WERI-Rb-1 (cell line): ENCODE measurements around the gene CTDSP1.

Experiments used
- DNase-seq: peaks from one replicate; pipeline ENCODE4 v3.0.0-alpha.2; 2020
- H3K27ac ChIP-seq: fragments of 250-450 bp; sonication (Bioruptor Pico); 2 replicates; pipeline ENCODE4 v1.5.1; 2020; ENCODE audit warnings: mild to moderate bottlenecking, moderate library complexity
- H3K27me3 ChIP-seq: fragments of 250-450 bp; sonication (Bioruptor Pico); 2 replicates; pipeline ENCODE4 v1.5.1; 2021; ENCODE audit warnings: mild to moderate bottlenecking, low read depth, moderate library complexity; ENCODE audit not compliant: insufficient read depth, severe bottlenecking
- H3K36me3 ChIP-seq: fragments of 250-450 bp; sonication (Bioruptor Pico); 2 replicates; pipeline ENCODE4 v1.5.1; 2020; ENCODE audit warnings: mild to moderate bottlenecking, moderate library complexity
- H3K4me3 ChIP-seq: 2 replicates; pipeline ENCODE4 v1.5.1; 2011; ENCODE audit warnings: low read depth, mild to moderate bottlenecking, control low read depth, low read length
- H3K9me3 ChIP-seq: fragments of 250-450 bp; sonication (Bioruptor Pico); 2 replicates; pipeline ENCODE4 v1.5.1; 2021; ENCODE audit warnings: mild to moderate bottlenecking, moderate library complexity; ENCODE audit not compliant: severe bottlenecking
- TF ChIP-seq, protein P1 (sequence below): IDR thresholded peaks from 2 replicates; pipeline ENCODE4 v1.5.1; 2011; ENCODE audit warnings: low read depth, mild to moderate bottlenecking, control low read depth, inconsistent platforms, low read length

CTDSP1 gene

DNA sequence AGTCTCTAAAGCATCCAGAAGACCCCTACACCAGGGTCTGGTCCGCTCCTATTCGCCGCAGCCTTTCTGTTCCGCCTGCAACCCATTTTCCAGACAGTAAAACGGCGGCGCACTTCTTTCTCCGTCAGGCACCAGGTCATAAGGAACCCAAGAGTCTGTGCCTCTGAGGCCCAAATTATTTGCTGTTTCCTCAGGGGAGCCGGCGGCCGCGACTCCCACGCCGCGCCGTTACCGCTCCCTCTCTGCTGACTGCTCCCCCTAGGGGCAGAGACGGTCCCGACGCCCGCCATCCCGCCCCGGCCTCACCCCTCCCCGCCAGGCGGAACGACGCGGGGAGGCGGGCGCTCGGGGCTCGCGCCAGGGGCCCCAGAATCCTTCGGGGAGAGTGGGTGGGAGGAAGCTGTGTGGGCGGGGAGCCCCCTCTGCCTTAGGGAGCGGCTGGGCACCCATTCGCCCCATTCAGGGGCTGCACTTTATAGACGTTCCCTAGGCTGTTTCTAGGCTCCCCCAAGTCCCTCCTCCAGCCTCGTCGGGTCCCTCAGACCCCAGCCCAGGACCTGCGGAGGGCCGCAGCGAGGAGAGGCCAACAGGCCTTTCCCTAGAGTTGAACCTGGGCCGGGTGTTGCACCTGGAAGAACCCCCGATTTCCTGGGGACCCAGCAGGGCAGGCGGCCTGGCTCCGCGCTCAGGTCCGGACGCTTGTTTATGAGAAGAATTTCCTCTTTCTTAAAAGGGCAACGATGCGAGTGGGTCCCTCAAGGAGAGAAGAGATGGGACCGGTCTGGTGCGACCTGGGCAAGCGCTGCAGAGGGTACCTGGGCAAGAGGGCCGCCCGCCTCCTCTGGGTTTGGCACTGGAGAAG lies 3.6 kb upstream of the CTDSP1 start:
- H3K27ac ChIP-seq: peak overlapping the region; percentile 98
- TF ChIP-seq, protein P1, sequence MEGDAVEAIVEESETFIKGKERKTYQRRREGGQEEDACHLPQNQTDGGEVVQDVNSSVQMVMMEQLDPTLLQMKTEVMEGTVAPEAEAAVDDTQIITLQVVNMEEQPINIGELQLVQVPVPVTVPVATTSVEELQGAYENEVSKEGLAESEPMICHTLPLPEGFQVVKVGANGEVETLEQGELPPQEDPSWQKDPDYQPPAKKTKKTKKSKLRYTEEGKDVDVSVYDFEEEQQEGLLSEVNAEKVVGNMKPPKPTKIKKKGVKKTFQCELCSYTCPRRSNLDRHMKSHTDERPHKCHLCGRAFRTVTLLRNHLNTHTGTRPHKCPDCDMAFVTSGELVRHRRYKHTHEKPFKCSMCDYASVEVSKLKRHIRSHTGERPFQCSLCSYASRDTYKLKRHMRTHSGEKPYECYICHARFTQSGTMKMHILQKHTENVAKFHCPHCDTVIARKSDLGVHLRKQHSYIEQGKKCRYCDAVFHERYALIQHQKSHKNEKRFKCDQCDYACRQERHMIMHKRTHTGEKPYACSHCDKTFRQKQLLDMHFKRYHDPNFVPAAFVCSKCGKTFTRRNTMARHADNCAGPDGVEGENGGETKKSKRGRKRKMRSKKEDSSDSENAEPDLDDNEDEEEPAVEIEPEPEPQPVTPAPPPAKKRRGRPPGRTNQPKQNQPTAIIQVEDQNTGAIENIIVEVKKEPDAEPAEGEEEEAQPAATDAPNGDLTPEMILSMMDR: peak; percentile 72
- peak; percentile 96 for DNase-seq
- H3K4me3 ChIP-seq: peak overlapping the region; percentile 93
- no peaks in the 10 kb centered on the region for H3K27me3 ChIP-seq
- no peaks in the 10 kb centered on the region for H3K36me3 ChIP-seq
- H3K9me3 ChIP-seq: no peaks in the 10 kb centered on the region

DNA sequence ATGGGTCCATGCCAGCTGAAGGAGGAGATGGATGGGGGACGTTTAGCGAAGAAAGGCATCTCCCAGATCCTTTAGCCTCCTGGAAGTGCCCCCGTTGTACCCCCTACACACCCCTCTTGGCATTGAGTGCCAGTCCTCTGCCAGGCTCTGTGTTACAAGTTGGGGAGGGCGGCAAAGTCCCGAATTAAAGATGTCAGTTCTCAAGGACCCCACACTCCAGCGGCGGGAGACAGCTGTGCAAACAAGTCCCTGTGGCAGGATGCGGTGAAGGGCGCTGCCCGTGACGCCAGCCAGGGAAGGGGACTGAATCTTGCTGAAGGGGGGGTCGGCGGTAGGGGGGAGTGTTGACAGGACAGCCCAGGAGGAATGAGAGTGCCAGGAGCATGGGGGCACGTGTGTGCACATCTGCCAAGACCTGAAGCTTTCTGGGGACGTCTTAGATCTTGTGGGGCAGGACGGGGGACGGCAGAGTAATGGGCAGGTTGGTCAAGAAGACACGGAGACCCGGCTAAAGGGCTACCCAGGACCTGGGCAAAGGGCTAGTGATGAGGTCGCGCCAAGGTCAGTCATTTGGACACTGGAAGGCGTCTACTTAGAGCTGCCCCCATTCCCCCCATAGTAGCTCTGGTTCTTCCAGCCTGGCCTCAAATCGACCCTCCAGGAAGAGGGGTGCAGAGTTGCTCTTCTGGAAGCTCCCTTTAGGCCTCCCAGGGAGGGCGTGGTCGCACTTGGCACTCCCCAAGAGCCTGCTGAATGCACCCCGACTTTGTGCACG lies 2.8 kb upstream of the CTDSP1 start:
- Histone ChIP-seq H3K9me3 (no peaks in the 10 kb centered on the region), H3K27me3 (no peaks in the 10 kb centered on the region), H3K36me3 (peaks cover 6% of the 10 kb centered on the region), H3K27ac (peak overlapping the region; percentile 98), H3K4me3 (peak overlapping the region; percentile 93)
- DNase-seq: peak; percentile 58
- TF ChIP-seq, protein P1: no peak

DNA sequence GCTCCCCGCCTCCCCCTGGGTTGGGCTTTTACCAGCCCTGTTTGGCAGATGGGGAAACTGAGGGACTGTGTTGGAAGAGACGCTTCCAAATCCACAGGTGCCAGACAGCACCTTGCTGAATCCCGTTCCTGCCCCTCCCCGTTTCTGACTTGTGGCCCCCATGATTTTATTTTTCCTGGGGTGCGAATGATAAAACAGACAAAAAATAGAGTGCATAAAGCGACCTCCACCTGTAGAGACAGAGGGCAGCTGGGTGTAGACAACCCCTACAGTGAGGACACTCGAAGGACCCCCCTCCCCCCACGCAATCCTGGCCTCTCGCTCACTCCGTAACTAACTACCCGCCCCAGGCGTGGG lies 2.2 kb upstream of the CTDSP1 start:
- H3K4me3 ChIP-seq: peak overlapping the region; percentile 93
- TF ChIP-seq, protein P1: no peak
- peak overlapping the region; percentile 64 for H3K27ac ChIP-seq
- no peak for DNase-seq
- no peaks in the 10 kb centered on the region for H3K9me3 ChIP-seq
- H3K27me3 ChIP-seq: no peaks in the 10 kb centered on the region
- H3K36me3 ChIP-seq: peaks cover 11% of the 10 kb centered on the region

DNA sequence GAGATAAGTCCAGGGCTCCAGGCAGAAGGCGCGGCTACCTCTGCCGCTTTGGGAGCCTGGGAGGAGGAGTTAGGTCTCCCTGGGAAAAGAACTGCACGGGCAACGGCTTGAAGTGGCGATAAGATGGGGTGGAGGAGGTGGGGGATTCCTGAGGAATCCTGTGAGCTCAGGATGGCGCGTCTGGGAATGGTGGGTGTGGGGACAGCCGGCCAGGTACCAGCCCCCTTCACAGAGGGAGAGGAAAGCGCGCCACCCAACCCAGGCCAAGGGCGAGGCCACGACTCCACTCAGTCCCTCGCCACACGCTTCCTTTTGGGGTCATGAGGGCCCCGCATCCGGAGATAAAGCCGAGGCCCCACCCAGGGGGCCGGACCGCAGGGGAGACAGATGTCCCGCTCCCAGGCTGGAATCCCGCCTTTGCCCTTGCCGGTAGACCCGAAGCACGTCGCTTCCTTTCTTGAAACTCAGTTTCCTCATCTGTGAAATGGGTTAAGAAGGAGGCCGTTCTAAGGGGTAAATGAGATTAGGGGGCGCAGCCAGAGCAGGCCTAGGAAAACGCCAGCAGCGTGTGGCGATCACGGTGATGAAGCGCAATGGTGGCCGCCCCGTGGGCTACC lies 1.7 kb upstream of the CTDSP1 start:
- Histone ChIP-seq H3K27ac (peak overlapping the region; percentile 64), H3K4me3 (peak overlapping the region; percentile 93), H3K36me3 (peaks cover 15% of the 10 kb centered on the region), H3K9me3 (no peaks in the 10 kb centered on the region), H3K27me3 (no peaks in the 10 kb centered on the region)
- peak; percentile 83 for DNase-seq
- TF ChIP-seq, protein P1: no peak

DNA sequence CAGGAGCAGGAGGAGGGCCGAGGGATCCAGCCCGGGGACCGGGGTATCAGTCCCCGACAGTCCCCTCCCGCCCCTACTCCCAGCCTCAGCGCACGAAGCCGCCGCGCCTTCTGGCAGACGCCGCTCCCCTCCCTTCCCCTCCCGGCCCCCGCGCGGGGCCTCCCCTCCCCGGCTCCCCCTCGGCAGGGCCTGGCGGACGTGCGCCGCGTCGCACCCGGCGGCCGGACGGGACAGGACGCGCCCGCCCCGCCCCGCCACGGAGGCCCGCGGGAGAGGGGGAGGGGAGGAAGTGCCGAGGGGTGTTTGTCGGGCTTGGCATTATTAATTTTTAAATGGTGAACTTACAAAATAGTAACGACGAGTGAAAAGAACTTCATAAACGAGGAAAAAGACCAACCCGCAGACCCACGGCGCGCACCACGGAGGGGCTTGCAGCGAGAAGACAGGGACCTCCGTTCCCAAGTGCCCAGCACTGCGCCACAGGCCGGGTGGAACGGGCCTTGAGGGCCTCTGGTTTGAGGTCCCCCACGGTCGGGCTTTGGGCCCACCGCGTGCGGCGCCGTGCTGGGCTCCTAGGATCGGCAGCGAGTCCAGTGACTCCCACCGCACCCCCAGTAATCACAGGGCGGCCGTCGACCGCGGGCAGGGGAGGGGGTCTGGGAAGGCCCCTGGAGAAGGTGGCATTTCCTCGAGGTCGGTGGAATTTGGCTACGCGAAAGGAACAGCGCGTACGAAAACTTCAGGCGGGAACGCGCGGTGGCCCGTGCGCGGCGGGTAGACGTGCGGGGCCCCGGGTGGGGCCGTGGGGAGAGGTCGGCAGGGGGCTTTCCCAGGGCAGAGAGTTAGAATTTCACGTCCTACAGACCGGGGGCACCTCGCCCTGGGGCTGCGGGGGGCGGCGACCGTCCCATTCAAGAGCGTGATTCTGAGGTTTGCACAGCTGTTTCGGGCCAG lies 954 bp upstream of the CTDSP1 start:
- Histone ChIP-seq H3K27me3 (no peaks in the 10 kb centered on the region), H3K27ac (peak overlapping the region; percentile 69), H3K4me3 (peak overlapping the region; percentile 92), H3K36me3 (peaks cover 23% of the 10 kb centered on the region), H3K9me3 (no peaks in the 10 kb centered on the region)
- DNase-seq: no peak
- TF ChIP-seq, protein P1: no peak
